HG02759 (cell line): ENCODE data around the gene RNF41.
A peak's percentile ranks its signal among the peaks of the same experiment; 100 is the strongest.

Source experiments
- ATAC-seq: cut with Tn5 transposase; IDR thresholded peaks from one replicate; pipeline ENCODE4 v1.9.1; 2021; ENCODE audit warnings: mild to moderate bottlenecking, moderate library complexity; ENCODE audit not compliant: unreplicated experiment

RNF41 gene

DNA sequence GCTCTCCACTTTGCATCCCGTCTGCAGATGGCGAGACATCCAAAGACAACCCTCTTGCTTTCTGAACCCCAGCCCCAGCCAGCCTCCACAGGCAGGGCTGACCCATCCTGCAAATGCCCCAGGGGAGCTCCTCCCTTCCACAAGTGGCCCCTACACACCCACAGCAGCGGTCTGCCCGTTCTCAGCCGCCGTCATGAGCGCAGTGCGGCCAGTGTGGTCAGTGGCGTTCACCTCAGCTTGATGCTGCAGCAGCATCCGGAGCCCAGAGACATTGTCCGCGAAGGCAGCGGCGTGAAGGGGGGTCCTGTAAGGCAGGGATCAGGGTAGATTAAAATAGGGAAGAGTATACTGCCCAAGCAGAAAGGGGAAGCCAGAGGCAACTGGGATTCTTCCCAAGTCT, 22.8 kb upstream of the RNF41 start:
- no peak for ATAC-seq

DNA sequence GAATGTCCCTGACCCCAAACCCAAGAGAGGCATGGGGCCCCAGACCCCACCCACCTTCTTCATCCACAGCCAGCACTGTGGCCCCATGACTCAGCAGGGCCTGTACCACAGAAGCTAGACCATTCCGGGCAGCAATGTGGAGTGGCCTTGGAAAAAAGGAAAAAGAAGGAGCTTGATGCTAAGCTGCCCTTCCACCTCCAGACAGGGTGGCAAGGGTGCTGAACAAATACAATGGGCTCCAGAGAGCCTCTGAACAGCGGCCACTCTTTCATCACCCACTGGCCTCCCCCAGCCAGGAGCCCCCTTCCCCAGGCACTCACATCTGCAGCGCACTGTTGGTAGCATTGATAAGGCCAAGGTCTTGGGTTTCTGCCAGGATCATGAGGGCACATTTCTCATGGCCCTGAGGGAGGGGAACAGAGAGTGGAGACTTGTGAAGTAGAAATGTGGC, 22.0 kb upstream of the RNF41 start:
- ATAC-seq: no peak

DNA sequence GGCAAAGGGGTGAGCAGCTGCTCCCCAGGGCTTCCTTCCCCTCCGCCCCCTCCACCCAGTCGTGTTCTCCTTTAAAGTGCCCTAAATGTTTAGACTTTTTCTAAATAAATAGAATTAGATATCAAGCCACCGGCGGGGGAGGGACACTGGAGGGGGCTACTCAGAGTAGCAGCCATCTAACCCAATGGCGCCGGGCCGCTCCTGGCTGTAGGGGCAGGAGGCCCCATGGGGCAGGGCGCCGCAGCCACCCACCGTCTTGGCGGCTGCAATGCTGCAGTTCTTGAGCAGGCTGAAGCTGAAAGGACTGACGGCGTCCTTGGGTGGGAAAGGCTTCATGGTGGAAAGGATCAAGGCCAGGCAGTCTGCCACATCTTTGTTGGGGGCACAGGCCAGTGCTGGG, 21.3 kb upstream of the RNF41 start:
- no peak for ATAC-seq

DNA sequence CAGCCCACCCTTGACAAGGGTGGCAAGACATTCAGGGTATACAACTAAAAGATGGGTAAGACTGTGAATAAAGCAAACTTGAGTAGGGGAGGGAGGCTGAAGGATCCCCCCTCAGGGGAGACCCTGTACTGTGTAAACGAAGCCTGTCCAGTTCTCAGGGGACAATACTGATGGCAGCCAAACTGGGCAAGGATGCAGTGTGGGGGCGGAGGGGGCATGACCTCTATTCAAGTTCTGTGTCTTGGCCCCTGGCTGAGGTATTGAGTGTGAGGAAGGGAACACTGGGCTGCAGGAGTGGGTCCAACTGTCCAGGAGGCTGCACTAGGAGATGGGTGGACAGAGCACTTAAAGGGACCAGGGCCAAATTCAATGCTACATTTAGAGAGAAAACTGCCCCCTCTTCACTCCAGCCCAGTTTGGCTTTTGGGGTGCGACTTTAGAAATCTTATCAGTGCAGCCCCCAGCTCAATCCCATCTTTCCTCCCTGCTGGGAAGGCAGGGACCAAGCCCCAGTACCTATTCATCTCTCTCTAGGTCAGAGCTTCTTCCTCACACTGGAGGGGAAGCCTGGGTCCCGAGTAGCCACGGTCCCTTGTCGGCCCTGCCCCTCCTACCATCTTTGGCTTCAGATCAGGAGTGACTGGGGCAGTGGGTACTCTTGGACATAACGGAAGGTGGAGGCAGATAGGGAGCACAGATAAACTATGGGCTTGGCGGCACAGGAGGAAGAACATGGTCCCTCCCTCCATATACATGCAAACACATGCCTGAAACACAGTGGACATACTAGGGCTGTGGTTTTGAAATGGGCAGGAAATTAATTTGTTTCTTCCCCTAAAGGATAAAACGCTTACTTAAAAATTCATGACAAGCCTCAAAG, 19.9 kb upstream of the RNF41 start:
- ATAC-seq: no peak

DNA sequence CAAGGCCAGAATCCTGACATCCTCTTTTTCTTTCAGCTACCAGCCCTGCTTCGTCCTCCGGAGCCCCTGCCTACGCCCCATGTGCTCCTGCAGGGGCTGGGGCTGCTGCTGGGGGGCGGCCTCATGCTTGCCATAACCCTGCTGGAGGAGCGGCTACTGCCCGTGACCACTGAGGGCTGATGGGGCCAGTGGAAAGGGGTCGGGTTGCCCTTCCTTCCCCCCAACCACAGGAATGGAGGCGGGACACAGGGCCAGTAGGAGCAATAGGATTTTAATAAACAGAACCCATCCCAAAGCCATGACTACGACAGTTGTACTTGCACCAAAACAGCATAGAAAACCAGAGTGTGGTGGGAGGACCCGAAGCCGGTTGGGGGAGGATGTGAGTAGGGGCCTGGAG, 15.8 kb upstream of the RNF41 start:
- ATAC-seq: no peak

DNA sequence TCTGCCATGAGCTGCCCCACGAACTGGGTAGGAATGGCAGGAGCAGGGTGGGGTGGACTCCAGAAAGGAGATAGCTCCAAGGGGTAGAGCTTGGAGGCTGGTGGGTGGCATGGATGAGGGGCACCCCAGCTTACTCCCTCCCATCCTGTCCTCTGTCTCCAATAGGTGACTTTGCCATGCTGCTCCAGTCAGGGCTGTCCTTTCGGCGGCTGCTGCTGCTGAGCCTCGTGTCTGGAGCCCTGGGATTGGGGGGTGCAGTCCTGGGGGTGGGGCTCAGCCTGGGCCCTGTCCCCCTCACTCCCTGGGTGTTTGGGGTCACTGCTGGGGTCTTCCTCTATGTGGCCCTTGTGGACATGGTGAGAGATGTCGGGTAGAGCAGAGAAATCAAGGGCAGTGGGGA, 15.3 kb upstream of the RNF41 start:
- ATAC-seq: no peak

DNA sequence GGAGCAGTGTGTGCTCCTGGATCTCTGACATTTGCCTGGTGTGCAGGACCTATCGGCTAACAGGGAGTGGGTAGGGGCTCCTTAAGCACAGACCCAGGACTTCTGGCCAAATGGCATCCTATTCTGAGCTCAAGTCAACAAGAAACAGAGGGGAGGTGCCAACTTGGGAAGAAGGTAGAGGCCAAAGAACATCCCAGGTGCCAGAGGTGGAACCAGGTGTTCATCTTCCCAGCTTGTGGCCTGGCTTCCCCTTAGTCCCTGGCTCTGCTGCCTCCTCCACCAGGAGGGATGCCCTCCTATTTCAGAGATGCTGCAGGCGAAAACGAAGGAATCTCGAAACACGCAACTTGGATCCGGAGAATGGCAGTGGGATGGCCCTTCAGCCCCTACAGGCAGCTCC, 14.4 kb upstream of the RNF41 start:
- ATAC-seq: no peak

DNA sequence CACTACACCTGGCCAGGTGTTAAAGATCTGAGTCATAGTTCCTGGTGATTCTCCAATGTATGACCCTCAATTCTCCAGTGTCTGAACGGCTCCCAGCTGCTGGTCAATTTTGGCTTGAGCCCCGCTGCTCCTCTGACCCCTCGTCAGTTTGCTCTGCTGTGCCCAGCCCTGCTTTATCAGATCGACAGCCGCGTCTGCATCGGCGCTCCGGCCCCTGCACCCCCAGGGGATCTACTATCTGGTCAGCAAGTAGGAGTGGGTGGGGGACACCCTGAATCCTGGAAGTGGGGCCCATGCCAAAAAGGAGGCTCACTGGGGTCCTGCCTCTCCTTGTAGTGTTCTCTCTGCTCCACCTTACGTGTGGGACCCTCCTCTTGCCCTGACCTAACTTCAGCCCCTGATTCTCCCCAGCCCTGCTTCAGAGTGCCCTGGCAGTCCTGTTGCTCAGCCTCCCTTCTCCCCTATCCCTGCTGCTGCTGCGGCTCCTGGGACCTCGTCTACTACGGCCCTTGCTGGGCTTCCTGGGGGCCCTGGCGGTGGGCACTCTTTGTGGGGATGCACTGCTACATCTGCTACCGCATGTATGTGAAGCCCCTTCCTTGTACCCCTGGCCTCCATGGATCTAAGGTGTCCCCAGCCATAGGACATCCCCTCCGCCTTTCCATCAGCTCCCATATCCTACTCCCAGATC, 13.2 kb upstream of the RNF41 start:
- no peak for ATAC-seq

DNA sequence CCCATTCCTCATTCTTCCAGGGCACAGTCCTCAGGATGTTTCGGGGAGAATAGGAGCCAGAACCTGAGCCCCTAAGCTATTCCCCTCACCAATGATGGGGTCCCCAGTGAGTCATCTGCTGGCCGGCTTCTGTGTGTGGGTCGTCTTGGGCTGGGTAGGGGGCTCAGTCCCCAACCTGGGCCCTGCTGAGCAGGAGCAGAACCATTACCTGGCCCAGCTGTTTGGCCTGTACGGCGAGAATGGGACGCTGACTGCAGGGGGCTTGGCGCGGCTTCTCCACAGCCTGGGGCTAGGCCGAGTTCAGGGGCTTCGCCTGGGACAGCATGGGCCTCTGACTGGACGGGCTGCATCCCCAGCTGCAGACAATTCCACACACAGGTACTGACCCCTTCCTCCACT, 9.5 kb upstream of the RNF41 start:
- no peak for ATAC-seq

DNA sequence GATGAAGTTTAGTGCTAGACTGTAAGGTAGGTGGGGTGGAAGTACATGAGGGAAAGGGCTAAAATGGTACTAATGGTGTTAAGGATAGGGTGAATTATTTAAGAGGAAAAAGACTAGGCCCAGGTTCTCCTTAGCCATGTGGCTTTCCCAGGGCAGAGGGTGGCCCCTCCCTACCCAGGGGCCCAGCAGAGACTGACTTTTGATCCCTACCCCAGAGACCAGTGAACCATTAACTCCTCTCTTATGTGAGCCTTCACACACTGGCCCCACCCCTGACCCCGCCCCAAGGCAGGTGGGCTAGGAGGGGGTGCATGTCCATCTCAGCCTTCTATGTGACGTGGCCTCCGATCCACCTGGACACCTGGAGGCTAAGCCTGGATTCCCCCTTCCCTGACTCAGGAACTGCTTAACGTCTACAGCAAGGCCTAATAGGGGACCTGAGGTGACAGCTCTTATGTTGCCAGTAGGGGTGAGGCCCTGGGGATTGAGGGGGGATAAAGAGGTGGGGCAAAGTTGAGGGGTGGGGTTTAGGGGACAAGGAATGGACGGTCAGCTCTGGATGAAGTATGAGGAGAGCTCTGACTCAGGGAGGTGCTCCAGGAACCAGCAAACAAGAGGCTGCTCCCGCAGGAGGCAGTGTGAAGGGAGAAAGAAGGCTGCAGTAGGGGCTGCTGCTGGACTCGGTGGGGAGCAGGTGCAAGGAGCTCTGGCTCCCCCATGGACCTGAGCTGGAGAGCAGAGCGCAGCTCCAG, 8.9 kb upstream of the RNF41 start:
- ATAC-seq: no peak

DNA sequence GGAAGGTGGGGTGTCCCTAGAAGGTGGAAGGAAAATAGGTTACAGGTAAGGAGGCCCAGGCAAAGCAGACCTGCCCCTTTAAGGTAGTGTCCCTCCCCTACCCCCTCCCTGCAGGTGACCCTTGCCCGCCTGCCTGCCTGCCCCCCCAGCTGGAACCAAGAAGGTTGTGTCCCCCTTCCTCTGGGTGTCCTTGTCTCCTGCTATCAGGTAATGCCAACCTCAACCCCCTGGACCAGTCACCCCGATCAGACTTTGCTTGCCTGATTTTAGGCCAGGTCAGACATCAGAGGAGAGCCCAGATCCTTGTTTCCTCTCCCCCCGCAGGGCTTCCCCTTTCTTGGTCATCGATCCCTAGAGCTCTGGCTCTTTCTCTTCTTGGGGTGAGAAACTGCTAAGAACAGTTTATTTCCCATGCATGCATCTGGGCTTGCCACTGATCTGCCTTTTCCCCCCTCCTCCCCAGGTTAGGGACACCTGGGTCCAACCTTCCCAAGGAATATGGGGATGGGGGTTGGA, 8.3 kb upstream of the RNF41 start, which contains the start of gene SLC39A5:
Gene SLC39A5 (plus strand): TSS at position 136 of the 516 bp plus-strand sequence. CDS start 1,224 bp downstream, outside the sequence.
- no peak for ATAC-seq

DNA sequence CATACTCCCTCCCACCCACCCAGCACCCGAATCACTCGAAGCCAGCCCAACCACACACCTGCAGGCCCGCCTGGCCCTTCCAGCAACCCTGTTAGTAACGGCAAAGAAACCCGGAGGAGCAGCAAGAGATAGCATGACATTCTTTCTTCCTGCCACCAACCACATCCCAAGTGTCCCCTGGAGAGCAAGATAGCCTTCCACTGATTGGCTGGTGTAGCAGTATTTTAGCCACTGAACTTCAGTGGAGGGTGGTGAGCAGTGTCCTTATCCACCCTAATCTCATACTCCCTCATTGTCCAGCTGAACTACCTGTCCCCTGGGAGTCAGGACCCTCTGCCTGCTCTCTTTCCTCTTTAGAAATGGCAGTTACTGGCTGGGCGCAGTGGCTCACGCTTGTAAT, 7.4 kb upstream of the RNF41 start:
- no peak for ATAC-seq

DNA sequence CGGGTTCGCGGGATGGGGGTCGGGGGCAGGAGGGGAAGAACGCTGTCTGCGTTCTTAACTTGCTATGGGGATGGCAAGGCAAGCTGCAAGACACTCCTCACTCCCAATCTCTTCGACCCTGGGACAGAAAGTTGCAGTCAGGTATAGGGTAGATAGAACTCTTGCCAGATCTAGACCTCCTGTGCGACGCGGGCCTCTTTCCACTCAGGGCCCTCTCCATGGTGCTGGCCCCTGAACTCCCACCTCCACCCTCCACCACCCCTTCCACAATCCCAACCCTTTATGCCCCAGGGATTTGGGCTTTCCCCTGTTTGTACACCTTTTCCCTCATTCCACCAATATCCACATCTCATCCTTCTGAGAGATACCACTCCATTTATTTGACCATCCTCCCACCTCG, 3.2 kb upstream of the RNF41 start:
- no peak for ATAC-seq

DNA sequence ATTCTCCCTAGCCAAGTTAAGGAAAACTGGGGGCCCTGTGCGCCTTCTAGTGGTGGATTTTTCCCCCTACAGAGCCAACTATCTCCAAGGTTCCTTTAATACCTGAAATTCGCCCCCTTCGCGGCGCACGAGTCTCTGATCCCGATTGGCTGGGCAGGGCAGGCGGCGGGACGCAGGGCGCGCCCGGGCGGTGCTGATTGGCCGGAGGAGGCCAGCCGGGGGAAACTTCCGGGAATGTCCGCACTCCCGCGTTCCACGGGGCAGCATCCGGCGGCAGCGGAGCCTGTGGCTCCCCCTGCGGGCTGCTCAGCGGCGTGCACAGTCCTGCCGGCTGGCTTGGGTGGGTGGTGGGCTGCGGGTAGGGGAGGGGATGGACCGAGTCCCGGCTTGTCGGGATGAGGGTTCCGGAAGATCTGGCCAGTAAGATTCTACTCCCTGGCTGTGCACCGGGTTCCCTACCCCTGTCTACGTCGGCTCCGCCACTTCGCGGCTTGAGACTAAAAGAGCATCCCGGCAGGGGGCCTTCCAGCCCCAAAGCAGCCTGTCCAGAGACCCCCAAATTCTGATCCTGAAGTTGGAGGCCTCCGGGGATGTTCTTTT, 2.5 kb upstream of the RNF41 start, which contains the start of gene NABP2:
Gene NABP2 (plus strand): TSS at position 241 of the 600 bp plus-strand sequence. CDS start 515 bp downstream, outside the sequence.
- ATAC-seq: peak; percentile 82

DNA sequence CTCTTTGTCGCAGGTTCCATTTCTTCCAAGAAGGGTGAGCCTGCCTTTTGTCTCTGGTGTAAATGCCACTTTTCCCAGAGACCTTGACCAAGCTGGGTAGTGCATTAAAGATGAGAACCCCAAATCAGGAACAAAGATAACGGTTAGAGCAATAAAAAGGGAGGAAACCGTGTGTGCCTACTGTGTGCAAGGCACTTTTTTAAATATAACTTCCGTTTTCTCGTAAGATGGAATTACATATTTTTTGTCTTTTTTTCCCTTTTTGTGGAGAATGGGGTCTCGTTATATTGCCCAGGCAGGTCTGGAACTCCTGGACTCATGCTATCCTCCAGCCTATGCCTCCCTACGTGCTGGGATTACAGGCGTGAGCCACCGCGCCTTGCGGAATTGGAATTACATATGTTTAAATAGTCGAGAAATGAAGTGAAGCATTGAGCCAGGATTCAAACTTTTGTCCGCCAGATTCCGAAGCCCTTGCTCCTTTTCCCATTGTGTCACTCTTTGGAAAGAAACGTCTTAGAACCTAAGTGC, 1.9 kb upstream of the RNF41 start:
- ATAC-seq: no peak

DNA sequence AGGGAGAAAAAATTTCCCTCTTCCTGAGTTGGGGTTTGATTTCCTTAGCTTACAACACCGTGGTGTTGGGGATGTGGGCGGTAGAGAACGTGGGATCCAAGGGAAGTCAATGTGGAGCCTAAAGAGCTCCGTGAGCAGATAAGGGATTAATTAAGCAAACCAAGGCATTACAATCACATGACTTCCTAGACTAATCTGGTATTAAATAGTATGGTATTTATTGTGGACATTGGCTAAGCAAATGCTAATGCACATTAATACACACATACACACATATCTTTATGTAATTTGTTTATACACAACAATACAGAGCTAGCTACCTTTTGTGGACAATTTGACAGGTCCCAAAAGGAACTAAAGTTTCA, 791 bp upstream of the RNF41 start:
- no peak for ATAC-seq

DNA sequence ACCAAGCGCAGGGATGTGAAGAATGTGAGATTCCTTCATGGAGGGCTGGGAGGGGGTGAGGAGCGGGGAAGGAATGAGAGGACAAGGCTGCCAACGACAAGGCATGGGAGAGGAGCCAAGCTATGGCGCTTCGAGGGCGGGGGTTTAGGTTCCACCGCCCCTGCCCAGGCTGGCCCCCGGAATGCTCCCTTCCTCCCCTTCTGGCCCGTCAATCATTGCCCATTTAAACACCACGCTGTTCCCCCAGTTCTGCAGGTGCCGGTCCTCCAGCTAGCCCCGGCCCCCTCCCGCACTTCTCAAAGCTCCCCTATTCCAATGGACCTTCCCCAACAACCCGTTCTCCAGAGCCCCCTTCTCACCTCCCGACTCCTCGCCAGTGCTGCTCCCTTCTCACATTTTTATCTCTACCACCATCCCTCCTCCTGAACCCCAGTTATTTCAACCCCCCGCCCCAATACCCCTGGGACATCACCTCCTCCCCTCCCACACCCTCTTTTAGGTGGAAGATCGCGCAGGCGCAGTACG, 428 bp downstream of the RNF41 start:
- ATAC-seq: peak; percentile 30

DNA sequence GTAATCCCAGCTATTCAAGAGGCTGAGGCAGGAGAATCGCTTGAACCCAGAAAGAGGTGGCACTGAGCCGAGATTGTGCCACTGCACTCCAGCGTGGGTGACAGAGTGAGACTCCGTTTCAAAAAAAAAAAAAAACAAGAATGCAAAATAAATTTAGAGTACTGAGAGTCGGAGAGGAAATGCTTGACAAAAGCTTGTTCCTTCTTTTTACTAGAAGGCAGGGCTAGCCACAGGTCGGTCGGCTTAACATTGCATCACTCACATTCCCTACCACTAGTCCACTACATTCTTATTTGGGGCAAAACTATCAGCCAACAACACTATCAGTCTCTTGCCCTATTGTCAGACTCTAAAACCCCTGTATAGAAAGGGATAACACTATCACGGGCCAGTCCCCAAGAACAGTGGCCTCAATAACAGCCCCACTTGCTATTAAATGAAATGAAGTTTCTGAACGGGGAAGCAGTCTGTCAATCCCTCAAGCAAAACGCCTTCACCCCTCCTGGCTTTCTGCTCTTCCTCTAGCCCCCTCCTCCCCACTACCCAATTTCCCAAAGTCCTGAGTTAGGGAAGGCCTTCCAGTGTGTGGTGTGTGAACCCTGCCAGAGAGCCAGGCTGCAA, 1.0 kb downstream of the RNF41 start:
- ATAC-seq: no peak

DNA sequence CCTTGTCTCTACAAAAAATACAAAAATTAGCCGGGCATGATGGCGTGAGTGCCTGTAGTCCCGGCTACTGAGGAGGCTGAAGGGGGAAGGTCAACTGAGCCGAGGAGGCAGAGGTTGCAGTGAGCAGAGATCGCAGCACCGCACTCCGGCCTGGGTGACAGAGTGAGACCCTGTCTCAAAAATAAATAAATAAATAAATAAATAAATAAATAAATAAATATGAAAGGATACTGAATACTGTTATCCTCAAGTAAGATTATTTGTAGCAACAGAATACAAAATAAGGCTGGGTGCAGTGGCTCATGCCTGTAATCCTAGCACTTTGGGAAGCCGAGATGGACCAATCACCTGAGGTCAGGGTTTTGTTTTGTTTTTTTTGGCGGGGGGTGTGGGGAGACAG, 1.9 kb downstream of the RNF41 start:
- no peak for ATAC-seq

DNA sequence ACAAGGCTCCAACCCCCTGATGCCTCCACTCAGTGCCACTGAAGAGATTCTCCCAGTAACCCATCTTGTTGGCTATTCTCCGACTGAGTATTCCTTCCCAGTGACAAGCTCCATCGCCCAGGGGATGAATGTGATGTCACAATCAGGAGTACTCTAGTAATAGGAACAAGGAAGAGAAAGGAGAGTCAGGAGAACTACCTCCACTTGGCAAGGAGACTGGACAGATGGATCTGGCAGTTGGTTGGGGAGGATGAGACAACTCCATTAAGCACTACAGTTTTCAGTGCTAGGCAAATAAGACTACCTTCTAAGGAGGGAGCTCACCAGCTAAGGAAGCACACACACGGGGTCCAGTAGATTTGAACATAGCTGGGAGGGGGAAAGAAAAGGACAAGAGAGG, 5.3 kb downstream of the RNF41 start:
- ATAC-seq: no peak
